Measurements from ENCODE around the gene LPP. TPM values are rescaled to one million over a fixed set of nuclear protein-coding genes. Genes with fewer than 3 reads are reported as not detected.

The LPP gene
- total RNA-seq, 1 experiment from 2014 or later: 54.0 TPM

DNA sequence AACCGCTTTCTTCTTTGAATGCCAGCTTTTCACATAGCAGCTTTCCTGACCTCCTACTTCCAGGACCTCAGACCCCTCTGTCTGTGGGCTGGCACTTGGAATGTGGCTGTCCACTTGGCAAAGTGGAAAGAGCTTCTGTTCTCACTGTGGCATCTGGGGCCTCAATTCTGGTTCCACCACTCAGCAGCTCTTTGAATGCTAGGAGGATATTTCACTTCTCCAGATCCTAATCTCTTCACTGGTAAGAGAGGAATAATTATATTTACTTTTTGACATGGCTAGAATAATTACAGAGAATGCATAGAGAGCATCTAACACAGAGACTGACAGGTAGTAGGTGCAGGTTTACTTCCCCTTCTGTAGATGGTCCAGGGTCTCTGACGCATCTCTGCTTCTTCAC lies 405.9 kb downstream of the LPP start:
- RAD21 ChIA-PET (ENCODE audit: low non-redundant PET in 1 of 2, low total read pairs in 2 of 2, uncharacterized antibody in 2 of 2, unreplicated experiment in 2 of 2): no interaction called here
- H3K9me2 ChIP-seq (ENCODE audit: insufficient read depth): no peaks in the 10 kb centered on the region

More for the DNA sequence above, 405.9 kb downstream of the LPP start:
- no peaks in the 10 kb centered on the region for H3K9me3 ChIP-seq (ENCODE audit: control insufficient read depth in 1 of 2, insufficient read depth in 1 of 2, low read depth in 1 of 2, low read length in 2 of 2)
- no peak overlapping the region for H2AFZ ChIP-seq (ENCODE audit: low read depth, low read length, poor library complexity, severe bottlenecking)
- TF ChIP-seq SRF (IDR thresholded peaks at IDR 0.05; ENCODE audit: low read depth): no peak
- TF ChIP-seq, protein P1, sequence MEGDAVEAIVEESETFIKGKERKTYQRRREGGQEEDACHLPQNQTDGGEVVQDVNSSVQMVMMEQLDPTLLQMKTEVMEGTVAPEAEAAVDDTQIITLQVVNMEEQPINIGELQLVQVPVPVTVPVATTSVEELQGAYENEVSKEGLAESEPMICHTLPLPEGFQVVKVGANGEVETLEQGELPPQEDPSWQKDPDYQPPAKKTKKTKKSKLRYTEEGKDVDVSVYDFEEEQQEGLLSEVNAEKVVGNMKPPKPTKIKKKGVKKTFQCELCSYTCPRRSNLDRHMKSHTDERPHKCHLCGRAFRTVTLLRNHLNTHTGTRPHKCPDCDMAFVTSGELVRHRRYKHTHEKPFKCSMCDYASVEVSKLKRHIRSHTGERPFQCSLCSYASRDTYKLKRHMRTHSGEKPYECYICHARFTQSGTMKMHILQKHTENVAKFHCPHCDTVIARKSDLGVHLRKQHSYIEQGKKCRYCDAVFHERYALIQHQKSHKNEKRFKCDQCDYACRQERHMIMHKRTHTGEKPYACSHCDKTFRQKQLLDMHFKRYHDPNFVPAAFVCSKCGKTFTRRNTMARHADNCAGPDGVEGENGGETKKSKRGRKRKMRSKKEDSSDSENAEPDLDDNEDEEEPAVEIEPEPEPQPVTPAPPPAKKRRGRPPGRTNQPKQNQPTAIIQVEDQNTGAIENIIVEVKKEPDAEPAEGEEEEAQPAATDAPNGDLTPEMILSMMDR (IDR thresholded peaks at IDR 0.05 in 2 of 3, conservative IDR thresholded peaks at IDR 0.05 in 1 of 3; ENCODE audit: borderline replicate concordance in 1 of 3, insufficient read depth in 1 of 3, low read depth in 2 of 3, low read length in 2 of 3): no peak
- TF ChIP-seq POLR2AphosphoS5 (IDR thresholded peaks at IDR 0.05; ENCODE audit: low read depth, low read length): no peak
- TF ChIP-seq, protein P2, sequence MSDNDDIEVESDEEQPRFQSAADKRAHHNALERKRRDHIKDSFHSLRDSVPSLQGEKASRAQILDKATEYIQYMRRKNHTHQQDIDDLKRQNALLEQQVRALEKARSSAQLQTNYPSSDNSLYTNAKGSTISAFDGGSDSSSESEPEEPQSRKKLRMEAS (IDR thresholded peaks at IDR 0.05): no peak
- TF ChIP-seq SIN3A (IDR thresholded peaks at IDR 0.05; ENCODE audit: low read depth): no peak
- no peak for TF ChIP-seq CBX3 (IDR thresholded peaks at IDR 0.05; ENCODE audit: low read depth)
- TF ChIP-seq EZH2 (IDR thresholded peaks at IDR 0.05): no peak
- TF ChIP-seq ZNF274 (IDR thresholded peaks at IDR 0.05; ENCODE audit: low read depth, low read length): no peak
- no peak for TF ChIP-seq ZFX (IDR thresholded peaks at IDR 0.05)
- TF ChIP-seq, protein P3, sequence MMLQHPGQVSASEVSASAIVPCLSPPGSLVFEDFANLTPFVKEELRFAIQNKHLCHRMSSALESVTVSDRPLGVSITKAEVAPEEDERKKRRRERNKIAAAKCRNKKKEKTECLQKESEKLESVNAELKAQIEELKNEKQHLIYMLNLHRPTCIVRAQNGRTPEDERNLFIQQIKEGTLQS (IDR thresholded peaks at IDR 0.05): no peak
- TF ChIP-seq, protein P4, sequence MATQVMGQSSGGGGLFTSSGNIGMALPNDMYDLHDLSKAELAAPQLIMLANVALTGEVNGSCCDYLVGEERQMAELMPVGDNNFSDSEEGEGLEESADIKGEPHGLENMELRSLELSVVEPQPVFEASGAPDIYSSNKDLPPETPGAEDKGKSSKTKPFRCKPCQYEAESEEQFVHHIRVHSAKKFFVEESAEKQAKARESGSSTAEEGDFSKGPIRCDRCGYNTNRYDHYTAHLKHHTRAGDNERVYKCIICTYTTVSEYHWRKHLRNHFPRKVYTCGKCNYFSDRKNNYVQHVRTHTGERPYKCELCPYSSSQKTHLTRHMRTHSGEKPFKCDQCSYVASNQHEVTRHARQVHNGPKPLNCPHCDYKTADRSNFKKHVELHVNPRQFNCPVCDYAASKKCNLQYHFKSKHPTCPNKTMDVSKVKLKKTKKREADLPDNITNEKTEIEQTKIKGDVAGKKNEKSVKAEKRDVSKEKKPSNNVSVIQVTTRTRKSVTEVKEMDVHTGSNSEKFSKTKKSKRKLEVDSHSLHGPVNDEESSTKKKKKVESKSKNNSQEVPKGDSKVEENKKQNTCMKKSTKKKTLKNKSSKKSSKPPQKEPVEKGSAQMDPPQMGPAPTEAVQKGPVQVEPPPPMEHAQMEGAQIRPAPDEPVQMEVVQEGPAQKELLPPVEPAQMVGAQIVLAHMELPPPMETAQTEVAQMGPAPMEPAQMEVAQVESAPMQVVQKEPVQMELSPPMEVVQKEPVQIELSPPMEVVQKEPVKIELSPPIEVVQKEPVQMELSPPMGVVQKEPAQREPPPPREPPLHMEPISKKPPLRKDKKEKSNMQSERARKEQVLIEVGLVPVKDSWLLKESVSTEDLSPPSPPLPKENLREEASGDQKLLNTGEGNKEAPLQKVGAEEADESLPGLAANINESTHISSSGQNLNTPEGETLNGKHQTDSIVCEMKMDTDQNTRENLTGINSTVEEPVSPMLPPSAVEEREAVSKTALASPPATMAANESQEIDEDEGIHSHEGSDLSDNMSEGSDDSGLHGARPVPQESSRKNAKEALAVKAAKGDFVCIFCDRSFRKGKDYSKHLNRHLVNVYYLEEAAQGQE (IDR thresholded peaks at IDR 0.05; ENCODE audit: low read depth): no peak
- TF ChIP-seq POLR2A (IDR thresholded peaks at IDR 0.05; ENCODE audit: borderline replicate concordance, extremely low read depth, insufficient read depth, insufficient read length): no peak
- no peak for TF ChIP-seq EGR1 (IDR thresholded peaks at IDR 0.05; ENCODE audit: low read depth)
- TF ChIP-seq JUND (IDR thresholded peaks at IDR 0.05): no peak
- no peak for TF ChIP-seq RAD21 (IDR thresholded peaks at IDR 0.05; ENCODE audit: low read depth)
- TF ChIP-seq YY1 (IDR thresholded peaks at IDR 0.05; ENCODE audit: extremely low read depth, insufficient replicate concordance, low read depth, low read length): no peak
- no peak for TF ChIP-seq SP1 (IDR thresholded peaks at IDR 0.05; ENCODE audit: low read depth)
- no peaks in the 10 kb centered on the region for H3K4me1 ChIP-seq (ENCODE audit: control insufficient read depth in 1 of 2, insufficient read depth in 2 of 2, low read length in 2 of 2)
- no peaks in the 10 kb centered on the region for H3K36me3 ChIP-seq (ENCODE audit: control insufficient read depth in 1 of 2, insufficient read depth in 2 of 2, low read length in 2 of 2)
- ChIA-PET POLR2A (no interaction called here), CTCF (no interaction called here)
- no peak for DNase-seq (ENCODE audit: low read depth, low spot score)
- intact Hi-C loops (cut with micrococcal nuclease): no loop called here
- H3K4me2 ChIP-seq (ENCODE audit: low read length): no peak overlapping the region
- H3K27ac ChIP-seq (ENCODE audit: low read depth, low read length): no peak overlapping the region
- no peak overlapping the region for H3K9ac ChIP-seq (ENCODE audit: low read length)
- H3K79me2 ChIP-seq (ENCODE audit: insufficient read depth, low read length): no peaks in the 10 kb centered on the region
- no peaks in the 10 kb centered on the region for H4K20me1 ChIP-seq (ENCODE audit: insufficient read depth)
- BruUV-seq (replicated peaks): no TSS peak
- no peaks in the 10 kb centered on the region for H3K27me3 ChIP-seq (ENCODE audit: insufficient read depth, low read length)
- H3K4me3 ChIP-seq (replicated peaks in 1 of 2; ENCODE audit: low read depth in 1 of 2, low read length in 2 of 2): no peak overlapping the region
- no peak for ATAC-seq
